A549 (cell line): ENCODE measurements around the gene POLR2C.

Experiments
- CEBPB ChIP-seq, 2 experiments: fragments of >200 bp in 1 of 2; sonication (Bioruptor Twin) in 1 of 2; formaldehyde crosslinking in 1 of 2; IDR thresholded peaks; 2 replicates each; pipeline ENCODE4 v1.6.1; 2012 to 2016
- EP300 ChIP-seq, 2 experiments: fragments of >200 bp; sonication (Bioruptor Twin); formaldehyde crosslinking; IDR thresholded peaks; 2 replicates in 1 of 2; 3 replicates in 1 of 2; pipeline ENCODE4 v1.6.1; 2016 to 2017
- HMGXB4 ChIP-seq: fragments of 250-450 bp; sonication (Bioruptor Pico); IDR thresholded peaks from 2 replicates; pipeline ENCODE4 v1.5.0; 2021; ENCODE audit warnings: mild to moderate bottlenecking, moderate library complexity, borderline replicate concordance
- JUN ChIP-seq, 2 experiments: fragments of >200 bp; sonication (Bioruptor Twin); formaldehyde crosslinking; IDR thresholded peaks; 2 replicates in 1 of 2; 3 replicates in 1 of 2; pipeline ENCODE4 v1.6.1; 2016 to 2017
- KDM1A ChIP-seq: fragments of 200-600 bp; sonication (generic); IDR thresholded peaks from 2 replicates; pipeline ENCODE4 v1.6.1; 2016; ENCODE audit warnings: low read depth, mild to moderate bottlenecking
- MYC ChIP-seq: IDR thresholded peaks from 2 replicates; pipeline ENCODE4 v1.6.1; 2012; ENCODE audit warnings: mild to moderate bottlenecking, inconsistent platforms, low read length, improper control_type of control experiment, borderline replicate concordance
- PHF8 ChIP-seq: fragments of 200-600 bp; sonication (generic); IDR thresholded peaks from 2 replicates; pipeline ENCODE4 v1.6.1; 2016; ENCODE audit warnings: low read depth, mild to moderate bottlenecking, antibody characterized with exemption, moderate library complexity, borderline replicate concordance
- POLR2A ChIP-seq: IDR thresholded peaks from 2 replicates; pipeline ENCODE4 v1.6.1; 2012; ENCODE audit warnings: mild to moderate bottlenecking, low read length
- POLR2AphosphoS2 ChIP-seq: conservative IDR thresholded peaks from 2 replicates; pipeline ENCODE4 v1.6.1; 2012; ENCODE audit warnings: low read length, improper control_type of control experiment, inconsistent platforms
- RAD21 ChIP-seq, 2 experiments: fragments of >200 bp in 1 of 2; sonication (Bioruptor Twin) in 1 of 2; formaldehyde crosslinking in 1 of 2; IDR thresholded peaks in 1 of 2; conservative IDR thresholded peaks in 1 of 2; 2 replicates in 1 of 2; 3 replicates in 1 of 2; pipeline ENCODE4 v1.6.1; 2012 to 2018; ENCODE audit warnings: inconsistent platforms in 1 of 2
- RFX5 ChIP-seq: fragments of 450-650 bp; IDR thresholded peaks from 2 replicates; pipeline ENCODE4 v1.7.1; 2014; ENCODE audit warnings: antibody characterized with exemption, mild to moderate bottlenecking, moderate library complexity
- TF ChIP-seq, protein P1 (sequence below): fragments of >200 bp; sonication (Bioruptor Twin); formaldehyde crosslinking; IDR thresholded peaks from 3 replicates; pipeline ENCODE4 v1.5.1; 2016
- TF ChIP-seq, protein P2 (sequence below): IDR thresholded peaks from 2 replicates; pipeline ENCODE4 v1.6.1; 2012
- TF ChIP-seq, protein P3 (sequence below): IDR thresholded peaks from 2 replicates; pipeline ENCODE4 v1.6.1; 2012

- no peak for TF ChIP-seq PHF8
- no peak for TF ChIP-seq POLR2AphosphoS2
- TF ChIP-seq, protein P1, sequence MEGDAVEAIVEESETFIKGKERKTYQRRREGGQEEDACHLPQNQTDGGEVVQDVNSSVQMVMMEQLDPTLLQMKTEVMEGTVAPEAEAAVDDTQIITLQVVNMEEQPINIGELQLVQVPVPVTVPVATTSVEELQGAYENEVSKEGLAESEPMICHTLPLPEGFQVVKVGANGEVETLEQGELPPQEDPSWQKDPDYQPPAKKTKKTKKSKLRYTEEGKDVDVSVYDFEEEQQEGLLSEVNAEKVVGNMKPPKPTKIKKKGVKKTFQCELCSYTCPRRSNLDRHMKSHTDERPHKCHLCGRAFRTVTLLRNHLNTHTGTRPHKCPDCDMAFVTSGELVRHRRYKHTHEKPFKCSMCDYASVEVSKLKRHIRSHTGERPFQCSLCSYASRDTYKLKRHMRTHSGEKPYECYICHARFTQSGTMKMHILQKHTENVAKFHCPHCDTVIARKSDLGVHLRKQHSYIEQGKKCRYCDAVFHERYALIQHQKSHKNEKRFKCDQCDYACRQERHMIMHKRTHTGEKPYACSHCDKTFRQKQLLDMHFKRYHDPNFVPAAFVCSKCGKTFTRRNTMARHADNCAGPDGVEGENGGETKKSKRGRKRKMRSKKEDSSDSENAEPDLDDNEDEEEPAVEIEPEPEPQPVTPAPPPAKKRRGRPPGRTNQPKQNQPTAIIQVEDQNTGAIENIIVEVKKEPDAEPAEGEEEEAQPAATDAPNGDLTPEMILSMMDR: no peak
- TF ChIP-seq, protein P2, sequence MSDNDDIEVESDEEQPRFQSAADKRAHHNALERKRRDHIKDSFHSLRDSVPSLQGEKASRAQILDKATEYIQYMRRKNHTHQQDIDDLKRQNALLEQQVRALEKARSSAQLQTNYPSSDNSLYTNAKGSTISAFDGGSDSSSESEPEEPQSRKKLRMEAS: no peak
- TF ChIP-seq KDM1A: no peak
- no peak for TF ChIP-seq MYC
- TF ChIP-seq, protein P3, sequence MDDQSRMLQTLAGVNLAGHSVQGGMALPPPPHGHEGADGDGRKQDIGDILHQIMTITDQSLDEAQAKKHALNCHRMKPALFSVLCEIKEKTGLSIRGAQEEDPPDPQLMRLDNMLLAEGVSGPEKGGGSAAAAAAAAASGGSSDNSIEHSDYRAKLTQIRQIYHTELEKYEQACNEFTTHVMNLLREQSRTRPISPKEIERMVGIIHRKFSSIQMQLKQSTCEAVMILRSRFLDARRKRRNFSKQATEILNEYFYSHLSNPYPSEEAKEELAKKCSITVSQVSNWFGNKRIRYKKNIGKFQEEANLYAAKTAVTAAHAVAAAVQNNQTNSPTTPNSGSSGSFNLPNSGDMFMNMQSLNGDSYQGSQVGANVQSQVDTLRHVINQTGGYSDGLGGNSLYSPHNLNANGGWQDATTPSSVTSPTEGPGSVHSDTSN: no peak
- TF ChIP-seq POLR2A: no peak
- no peak for TF ChIP-seq HMGXB4 (CRISPR knock-in tag)
- TF ChIP-seq JUN (IDR thresholded peaks at IDR 0.05): no peak
- no peak for TF ChIP-seq RFX5
- TF ChIP-seq EP300 (IDR thresholded peaks at IDR 0.05): no peak
- TF ChIP-seq CEBPB (IDR thresholded peaks at IDR 0.05): no peak
- no peak for TF ChIP-seq RAD21 (conservative IDR thresholded peaks at IDR 0.05 in 1 of 2, IDR thresholded peaks at IDR 0.05 in 1 of 2)
Measured at GRCh38 chr16:57427307-57427706, 35.2 kb upstream of the POLR2C start.
